Right ventricle myocardium superior (tissue), 1 donor: ENCODE measurements around the gene AP5B1. TPM values are rescaled to one million over a fixed set of nuclear protein-coding genes. Genes with fewer than 3 reads are reported as not detected.
"Not testable (repeated sequence)": the region's sequence is repeated elsewhere in the genome, so short reads cannot be mapped to it uniquely, and the experiment has no call there.

ENCODE experiments used
- ATAC-seq: fragments of 200-7000 bp; cut with Tn5 transposase; one replicate; pipeline ENCODE4 v1.9.1; 2020; ENCODE audit warnings: mild to moderate bottlenecking; ENCODE audit not compliant: poor library complexity
- DNase-seq: peaks from one replicate; pipeline ENCODE4 v3.0.0-alpha.2; 2020
- intact Hi-C: fragments of 100-400 bp; cut with DNase I; formaldehyde crosslinking; loops from one replicate; pipeline ENCODE4 v1.11.2; 2022
- total RNA-seq: library from RNA; stranded (reverse); fragmentation: NEBNext Ultra II Directional; extraction: Animal tissue kit (Norgen Biotek cat#: 25700); gene quantifications from one replicate; pipeline ENCODE4 v1.2.1, GENCODE V29; 2021
- donor health status: DM: no; HTN: yes; CAD: no; lungs with severe emphysema.

Gene AP5B1
- total RNA-seq, 1 donor from 2014 or later = 6.5 TPM

DNA sequence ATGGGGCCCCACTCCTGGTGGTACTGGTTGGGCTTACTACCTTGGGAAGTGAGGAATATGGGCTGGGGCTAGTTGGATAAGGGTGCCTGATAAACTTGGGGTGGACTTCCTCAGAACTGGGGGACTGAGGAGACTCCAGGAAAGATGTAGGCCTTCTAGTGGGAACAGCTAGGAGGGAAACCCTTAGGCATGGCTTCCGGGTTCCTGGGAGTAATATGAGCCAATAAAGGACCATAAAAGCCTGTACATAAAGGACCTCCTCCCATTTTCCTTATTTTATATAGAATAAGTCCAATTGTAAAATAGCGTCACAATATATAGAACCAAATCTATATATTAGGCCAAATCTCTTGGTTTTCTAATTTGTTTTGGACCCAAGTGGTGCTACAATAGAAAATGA, 41.8 kb downstream of the AP5B1 start:
- intact Hi-C loops = no loop called here
- DNase-seq = no peak
- no peak for ATAC-seq

DNA sequence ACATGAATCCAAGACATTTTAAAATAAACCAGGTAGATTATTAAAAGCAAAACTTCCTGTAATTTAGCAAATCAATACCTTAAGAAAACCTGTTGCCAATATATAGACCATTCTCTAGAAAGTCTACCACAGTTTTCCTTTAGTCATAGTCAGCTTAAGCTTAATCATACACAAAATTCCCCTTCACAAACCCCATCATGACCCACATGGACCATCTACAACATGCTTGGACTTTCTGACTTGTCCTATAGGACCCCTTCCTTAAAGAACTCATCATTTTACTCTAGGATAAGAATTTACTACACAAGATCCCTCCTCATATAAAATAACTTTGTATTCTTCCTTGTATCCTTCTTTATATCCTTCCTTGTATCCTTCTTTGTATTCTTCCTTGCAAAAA, 44.0 kb downstream of the AP5B1 start:
- ATAC-seq = no peak
- intact Hi-C loops = no loop called here

DNA sequence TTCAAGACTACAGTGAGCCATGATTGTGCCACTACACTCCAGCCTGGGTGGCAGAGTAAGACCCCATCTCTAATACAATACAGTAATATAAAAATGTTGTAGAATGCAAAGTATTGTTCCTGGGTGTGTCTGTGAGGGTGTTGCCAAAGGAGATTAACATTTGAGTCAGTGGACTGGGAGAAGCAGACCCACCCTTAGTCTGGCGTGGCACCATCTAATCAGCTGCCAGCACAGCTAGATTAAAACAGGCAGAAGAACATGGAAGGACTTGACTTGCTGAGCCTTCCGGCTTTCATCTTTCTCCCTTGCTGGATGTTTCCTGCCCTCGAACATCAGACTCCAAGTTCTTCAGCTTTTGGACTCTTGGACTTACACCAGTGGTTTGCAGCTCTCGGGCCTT, 45.7 kb downstream of the AP5B1 start:
- DNase-seq, ATAC-seq, intact Hi-C loops: not testable (repeated sequence)

More for the DNA sequence above, 44.0 kb downstream of the AP5B1 start:
- DNase-seq = no peak

DNA sequence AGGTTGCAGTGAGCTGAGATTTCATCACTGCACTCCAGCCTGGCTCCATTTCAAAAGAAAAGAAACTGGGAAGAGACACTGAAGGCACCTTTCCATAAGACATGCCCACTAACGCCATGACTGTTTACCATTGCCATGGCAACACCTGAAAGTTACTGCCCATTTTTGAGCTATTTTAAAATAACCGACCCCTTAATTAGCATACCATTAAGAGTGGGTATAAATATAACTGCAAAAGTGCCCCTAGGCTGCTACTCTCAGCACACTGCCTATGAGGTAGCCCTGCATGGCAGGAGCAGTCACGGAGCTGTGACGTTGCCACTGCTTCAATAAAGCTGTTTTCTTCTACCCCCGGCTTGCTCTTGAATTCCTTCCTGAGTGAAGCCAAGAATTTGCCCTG, 50.3 kb downstream of the AP5B1 start:
- ATAC-seq = no peak
- no peak for DNase-seq
- intact Hi-C loops = no loop called here

DNA sequence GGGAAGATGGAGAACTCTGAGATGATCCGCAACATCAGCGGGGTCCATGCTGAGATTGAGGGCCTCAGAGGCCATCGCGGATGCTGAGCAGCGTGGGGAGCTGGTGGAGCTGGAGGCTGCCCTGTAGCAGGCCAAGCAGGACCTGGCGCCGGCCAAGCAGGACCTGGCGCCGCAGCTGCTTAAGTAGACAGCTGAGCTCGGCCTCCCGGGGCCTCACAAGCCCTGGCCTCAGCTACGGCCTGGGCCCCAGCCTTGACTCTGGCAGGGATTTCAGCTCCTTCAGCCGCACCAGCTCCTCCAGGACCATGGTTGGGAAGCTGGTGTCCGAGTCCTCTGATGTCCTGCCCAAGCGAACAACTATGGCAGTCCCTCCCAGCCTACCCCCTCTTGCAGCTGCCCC, 52.9 kb downstream of the AP5B1 start:
- DNase-seq (no peak), ATAC-seq (no peak)
- intact Hi-C loops = no loop called here

DNA sequence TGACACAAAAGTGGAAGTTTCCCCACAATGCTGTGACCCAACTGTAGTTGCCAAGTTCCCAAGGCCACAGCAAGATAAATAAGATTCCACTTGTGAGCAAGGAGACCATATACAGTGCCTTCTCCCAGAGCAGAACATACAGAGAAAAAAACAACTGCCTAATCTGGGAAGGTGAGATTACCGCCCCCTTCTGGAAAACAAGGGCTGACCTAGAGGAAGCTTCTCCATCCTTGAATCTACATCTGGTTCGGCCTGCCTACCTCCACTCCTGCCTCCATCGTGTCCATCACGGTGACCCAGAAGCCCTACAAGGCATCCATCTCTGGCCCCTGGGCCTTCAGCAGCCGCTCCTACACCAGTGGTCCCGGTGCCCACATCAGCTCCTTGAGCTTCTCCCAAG, 54.1 kb downstream of the AP5B1 start:
- intact Hi-C loops = no loop called here
- ATAC-seq (no peak), DNase-seq (no peak)

Other genes starting within 250 kb of the AP5B1 start
- 73.4 TPM for gene LTBP3, start 222.6 kb downstream of the AP5B1 start, total RNA-seq
- gene ZNRD2, start 210.5 kb downstream of the AP5B1 start, total RNA-seq = 23.2 TPM
- gene FAM89B, start 208.4 kb downstream of the AP5B1 start, total RNA-seq = 36.1 TPM
- 44.9 TPM for gene EHBP1L1, start 204.9 kb downstream of the AP5B1 start, total RNA-seq
- 0.81 TPM for gene KCNK7, start 185.2 kb downstream of the AP5B1 start, total RNA-seq
- gene MAP3K11, start 166.8 kb downstream of the AP5B1 start, total RNA-seq = 38.5 TPM
- gene PCNX3, start 165.2 kb downstream of the AP5B1 start, total RNA-seq = 9.3 TPM
- gene SIPA1, start 142.9 kb downstream of the AP5B1 start, total RNA-seq = 22.5 TPM
- 31.0 TPM for gene RELA, start 118.1 kb downstream of the AP5B1 start, total RNA-seq
- gene KAT5, start 68.7 kb downstream of the AP5B1 start, total RNA-seq = 40.8 TPM
- 49.5 TPM for gene RNASEH2C, start 60.2 kb downstream of the AP5B1 start, total RNA-seq
- gene OVOL1, start 6.1 kb upstream of the AP5B1 start, total RNA-seq = not detected
- not detected for gene SNX32, start 53.0 kb upstream of the AP5B1 start, total RNA-seq
- gene CFL1, start 77.2 kb upstream of the AP5B1 start, total RNA-seq = 288 TPM
- 30.7 TPM for gene MUS81, start 79.5 kb upstream of the AP5B1 start, total RNA-seq
- 80.0 TPM for gene EFEMP2, start 91.8 kb upstream of the AP5B1 start, total RNA-seq
- gene CTSW, start 98.9 kb upstream of the AP5B1 start, total RNA-seq = 0.73 TPM
- gene FIBP, start 107.5 kb upstream of the AP5B1 start, total RNA-seq = 37.7 TPM
- 27.9 TPM for gene CCDC85B, start 109.7 kb upstream of the AP5B1 start, total RNA-seq
- gene FOSL1, start 119.4 kb upstream of the AP5B1 start, total RNA-seq = 0.70 TPM
- gene C11orf68, start 138.1 kb upstream of the AP5B1 start, total RNA-seq = 36.1 TPM
- gene DRAP1, start 138.4 kb upstream of the AP5B1 start, total RNA-seq = 81.9 TPM
- gene TSGA10IP, start 164.5 kb upstream of the AP5B1 start, total RNA-seq = not detected
- gene SART1, start 180.8 kb upstream of the AP5B1 start, total RNA-seq = 24.5 TPM
- 20.1 TPM for gene EIF1AD, start 221.2 kb upstream of the AP5B1 start, total RNA-seq
- gene BANF1, start 221.5 kb upstream of the AP5B1 start, total RNA-seq = 256 TPM
- not detected for gene CST6, start 231.0 kb upstream of the AP5B1 start, total RNA-seq
- gene CATSPER1, start 245.5 kb upstream of the AP5B1 start, total RNA-seq = not detected